ENCODE data around the gene MFSD2A.

DNA sequence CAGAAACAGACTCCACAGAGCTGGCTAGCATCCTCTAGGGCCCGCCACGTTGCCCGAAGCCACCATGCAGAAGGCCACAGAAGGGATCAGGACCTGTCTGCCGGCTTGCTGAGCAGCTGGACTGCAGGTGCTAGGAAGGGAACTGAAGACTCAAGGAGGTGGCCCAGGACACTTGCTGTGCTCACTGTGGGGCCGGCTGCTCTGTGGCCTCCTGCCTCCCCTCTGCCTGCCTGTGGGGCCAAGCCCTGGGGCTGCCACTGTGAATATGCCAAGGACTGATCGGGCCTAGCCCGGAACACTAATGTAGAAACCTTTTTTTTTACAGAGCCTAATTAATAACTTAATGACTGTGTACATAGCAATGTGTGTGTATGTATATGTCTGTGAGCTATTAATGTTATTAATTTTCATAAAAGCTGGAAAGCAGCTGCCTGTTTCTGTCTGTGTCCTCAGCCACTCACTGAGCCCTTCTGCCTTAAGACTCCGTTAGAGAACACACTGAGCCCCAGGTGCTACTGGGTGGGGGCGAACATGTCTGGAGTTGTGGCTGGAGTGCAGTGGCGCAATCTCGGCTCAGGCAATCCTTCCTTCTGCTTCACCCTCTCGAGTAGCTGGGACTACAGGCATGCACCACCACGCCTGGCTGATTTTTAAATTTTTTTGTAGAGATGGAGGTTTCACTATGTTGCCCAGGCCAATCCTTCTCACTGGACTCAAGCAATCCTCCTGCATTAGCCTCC is 14.8 kb downstream of the MFSD2A start:
- TF ChIP-seq, protein P1, sequence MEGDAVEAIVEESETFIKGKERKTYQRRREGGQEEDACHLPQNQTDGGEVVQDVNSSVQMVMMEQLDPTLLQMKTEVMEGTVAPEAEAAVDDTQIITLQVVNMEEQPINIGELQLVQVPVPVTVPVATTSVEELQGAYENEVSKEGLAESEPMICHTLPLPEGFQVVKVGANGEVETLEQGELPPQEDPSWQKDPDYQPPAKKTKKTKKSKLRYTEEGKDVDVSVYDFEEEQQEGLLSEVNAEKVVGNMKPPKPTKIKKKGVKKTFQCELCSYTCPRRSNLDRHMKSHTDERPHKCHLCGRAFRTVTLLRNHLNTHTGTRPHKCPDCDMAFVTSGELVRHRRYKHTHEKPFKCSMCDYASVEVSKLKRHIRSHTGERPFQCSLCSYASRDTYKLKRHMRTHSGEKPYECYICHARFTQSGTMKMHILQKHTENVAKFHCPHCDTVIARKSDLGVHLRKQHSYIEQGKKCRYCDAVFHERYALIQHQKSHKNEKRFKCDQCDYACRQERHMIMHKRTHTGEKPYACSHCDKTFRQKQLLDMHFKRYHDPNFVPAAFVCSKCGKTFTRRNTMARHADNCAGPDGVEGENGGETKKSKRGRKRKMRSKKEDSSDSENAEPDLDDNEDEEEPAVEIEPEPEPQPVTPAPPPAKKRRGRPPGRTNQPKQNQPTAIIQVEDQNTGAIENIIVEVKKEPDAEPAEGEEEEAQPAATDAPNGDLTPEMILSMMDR (IDR thresholded peaks at IDR 0.05; ENCODE audit: low read depth, low read length, poor library complexity, severe bottlenecking): no peak
- no peak for TF ChIP-seq EZH2phosphoT487 (IDR thresholded peaks at IDR 0.05; ENCODE audit: borderline replicate concordance, low read length)
